ENCODE results near the gene YTHDF1.

YTHDF1 gene

GRCh38 chr20:63178889-63179686 is 36.8 kb downstream of the YTHDF1 start:
- no peaks in the 10 kb centered on the region for H3K79me2 ChIP-seq (ENCODE audit: insufficient read depth, low read depth)
- H3K36me3 ChIP-seq (ENCODE audit: insufficient read depth): no peaks in the 10 kb centered on the region
- H3K27me3 ChIP-seq (ENCODE audit: insufficient read depth, low read depth): peaks cover 70% of the 10 kb centered on the region
- no peaks in the 10 kb centered on the region for H3K4me1 ChIP-seq (ENCODE audit: low read depth, poor library complexity, severe bottlenecking)
- H3K4me2 ChIP-seq: peak overlapping the region; percentile 42; the same call in 1 of the 2 replicates
- no peak overlapping the region for H3K27ac ChIP-seq
- H3K4me3 ChIP-seq (IDR thresholded peaks at IDR 0.05; ENCODE audit: insufficient read depth, low read depth, low read length): no peak overlapping the region
- H2AFZ ChIP-seq (ENCODE audit: low read depth): no peak overlapping the region
- peak; percentile 66; the same call in 1 of the 2 replicates for TF ChIP-seq CTCF (conservative IDR thresholded peaks at IDR 0.05; ENCODE audit: low read depth, low read length)
- H3K9ac ChIP-seq: no peak overlapping the region
- no peaks in the 10 kb centered on the region for H4K20me1 ChIP-seq (ENCODE audit: insufficient read depth)

DNA sequence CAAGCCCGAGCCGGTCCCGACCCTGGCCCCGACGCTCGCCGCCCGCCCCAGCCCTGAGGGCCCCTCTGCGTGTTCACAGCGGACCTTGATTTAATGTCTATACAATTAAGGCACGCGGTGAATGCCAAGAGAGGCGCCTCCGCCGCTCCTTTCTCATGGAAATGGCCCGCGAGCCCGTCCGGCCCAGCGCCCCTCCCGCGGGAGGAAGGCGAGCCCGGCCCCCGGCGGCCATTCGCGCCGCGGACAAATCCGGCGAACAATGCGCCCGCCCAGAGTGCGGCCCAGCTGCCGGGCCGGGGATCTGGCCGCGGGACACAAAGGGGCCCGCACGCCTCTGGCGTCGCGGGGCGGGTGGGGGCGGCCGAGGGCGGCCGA is 37.5 kb downstream of the YTHDF1 start:
- Histone ChIP-seq H3K4me3 (IDR thresholded peaks at IDR 0.05; ENCODE audit: insufficient read depth, low read depth, low read length) (no peak overlapping the region), H4K20me1 (ENCODE audit: insufficient read depth) (no peaks in the 10 kb centered on the region), H3K27me3 (ENCODE audit: insufficient read depth, low read depth) (peaks cover 75% of the 10 kb centered on the region), H3K79me2 (ENCODE audit: insufficient read depth, low read depth) (no peaks in the 10 kb centered on the region), H3K4me2 (no peak overlapping the region), H2AFZ (ENCODE audit: low read depth) (no peak overlapping the region), H3K27ac (no peak overlapping the region), H3K9ac (no peak overlapping the region), H3K36me3 (ENCODE audit: insufficient read depth) (no peaks in the 10 kb centered on the region), H3K4me1 (ENCODE audit: low read depth, poor library complexity, severe bottlenecking) (no peaks in the 10 kb centered on the region)
- TF ChIP-seq CTCF (conservative IDR thresholded peaks at IDR 0.05; ENCODE audit: low read depth, low read length): no peak

GRCh38 chr20:63177785-63178445 is 38.0 kb downstream of the YTHDF1 start:
- no peaks in the 10 kb centered on the region for H4K20me1 ChIP-seq (ENCODE audit: insufficient read depth)
- peaks cover 76% of the 10 kb centered on the region for H3K27me3 ChIP-seq (ENCODE audit: insufficient read depth, low read depth)
- no peaks in the 10 kb centered on the region for H3K36me3 ChIP-seq (ENCODE audit: insufficient read depth)
- H3K9ac ChIP-seq: no peak overlapping the region
- H3K4me1 ChIP-seq (ENCODE audit: low read depth, poor library complexity, severe bottlenecking): no peaks in the 10 kb centered on the region
- H2AFZ ChIP-seq (ENCODE audit: low read depth): no peak overlapping the region
- H3K4me2 ChIP-seq: no peak overlapping the region
- no peaks in the 10 kb centered on the region for H3K79me2 ChIP-seq (ENCODE audit: insufficient read depth, low read depth)
- no peak overlapping the region for H3K4me3 ChIP-seq (IDR thresholded peaks at IDR 0.05; ENCODE audit: insufficient read depth, low read depth, low read length)
- no peak for TF ChIP-seq CTCF (conservative IDR thresholded peaks at IDR 0.05; ENCODE audit: low read depth, low read length)
- no peak overlapping the region for H3K27ac ChIP-seq

DNA sequence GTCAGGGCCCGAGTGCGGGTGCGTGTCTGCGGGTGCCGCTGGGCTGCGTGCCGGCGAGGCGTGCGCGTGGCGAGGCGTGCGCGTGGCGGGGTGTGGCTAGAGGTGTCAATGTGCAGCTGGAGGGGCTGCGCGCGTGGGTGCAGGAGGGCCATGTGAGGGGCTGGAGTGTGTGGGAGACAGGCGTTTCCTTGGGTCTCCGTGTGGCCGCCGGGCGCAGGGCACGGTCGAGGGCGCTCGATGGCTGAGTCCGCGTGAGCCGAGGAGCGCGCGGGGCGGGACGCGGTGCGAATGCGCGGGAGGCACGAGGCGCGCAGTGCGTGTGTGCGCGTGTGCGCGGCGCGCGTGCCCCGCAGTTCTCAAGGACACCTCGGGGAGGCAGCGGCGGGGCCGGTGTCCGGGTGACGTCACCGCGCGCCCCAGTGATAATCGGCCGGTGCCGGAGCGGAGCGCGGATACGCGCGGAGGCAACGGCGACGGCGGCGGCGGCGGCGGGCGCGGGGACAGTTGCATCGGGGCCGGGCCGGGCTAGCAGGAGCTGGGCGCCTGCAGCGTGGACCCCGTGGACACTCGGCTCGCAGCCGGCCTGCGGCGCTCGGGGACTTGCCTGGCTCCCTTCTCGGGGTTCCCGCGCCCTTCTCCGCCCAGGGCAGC is 38.7 kb downstream of the YTHDF1 start:
- no peak overlapping the region for H3K9ac ChIP-seq
- H3K27me3 ChIP-seq (ENCODE audit: insufficient read depth, low read depth): peaks cover 76% of the 10 kb centered on the region
- no peak overlapping the region for H3K4me2 ChIP-seq
- no peak overlapping the region for H2AFZ ChIP-seq (ENCODE audit: low read depth)
- no peak for TF ChIP-seq CTCF (conservative IDR thresholded peaks at IDR 0.05; ENCODE audit: low read depth, low read length)
- H3K4me3 ChIP-seq (IDR thresholded peaks at IDR 0.05; ENCODE audit: insufficient read depth, low read depth, low read length): no peak overlapping the region
- no peaks in the 10 kb centered on the region for H3K79me2 ChIP-seq (ENCODE audit: insufficient read depth, low read depth)
- no peaks in the 10 kb centered on the region for H4K20me1 ChIP-seq (ENCODE audit: insufficient read depth)
- H3K4me1 ChIP-seq (ENCODE audit: low read depth, poor library complexity, severe bottlenecking): no peaks in the 10 kb centered on the region
- H3K27ac ChIP-seq: no peak overlapping the region
- H3K36me3 ChIP-seq (ENCODE audit: insufficient read depth): no peaks in the 10 kb centered on the region
